ENCODE data around the gene PALB2. TPM values are rescaled to one million over a fixed set of nuclear protein-coding genes. Genes with fewer than 3 reads are reported as not detected.

Gene PALB2
- total RNA-seq, 1 experiment from 2014 or later, result 28.0 TPM

GRCh38 chr16:23668873-23669272 lies 27.8 kb upstream of the PALB2 start:
- H3K36me3 Mint-ChIP-seq (ENCODE audit: insufficient read depth, unreplicated experiment), result peaks cover 24% of the 10 kb centered on the region
- CTCF ChIA-PET, result interaction anchor here (2.0 kb wide), 1 partner anchor 10 kb away, joined by 6 read pairs; the partner anchor contains the start of gene PLK1

GRCh38 chr16:23668225-23668624 lies 27.1 kb upstream of the PALB2 start:
- BruUV-seq (replicated peaks), result no TSS peak

More at GRCh38 chr16:23668873-23669272, 27.8 kb upstream of the PALB2 start:
- H3K27ac Mint-ChIP-seq (ENCODE audit: unreplicated experiment), result no peak overlapping the region
- H3K27me3 Mint-ChIP-seq (ENCODE audit: unreplicated experiment), result no peaks in the 10 kb centered on the region
- no TSS peak for BruUV-seq (replicated peaks)
- no peaks in the 10 kb centered on the region for H3K9me3 Mint-ChIP-seq (ENCODE audit: low read depth, unreplicated experiment)
- DNase-seq, result no peak
- TF ChIP-seq CTCF (IDR thresholded peaks at IDR 0.05; ENCODE audit: unreplicated experiment), result no peak
- H3K4me1 Mint-ChIP-seq (ENCODE audit: low read depth, unreplicated experiment), result peaks cover 12% of the 10 kb centered on the region
- no peak overlapping the region for H3K4me3 Mint-ChIP-seq (ENCODE audit: low read depth, unreplicated experiment)
- intact Hi-C loops (cut with micrococcal nuclease; ENCODE audit: unreplicated experiment), result no loop called here

GRCh38 chr16:23667355-23667659 lies 26.2 kb upstream of the PALB2 start:
- CTCF ChIA-PET, result interaction anchor here (2.0 kb wide), 1 partner anchor 11 kb away, joined by 6 read pairs; the partner anchor contains the start of gene PLK1
- no TSS peak for BruUV-seq (replicated peaks)
- no peak for DNase-seq

More at GRCh38 chr16:23668225-23668624, 27.1 kb upstream of the PALB2 start:
- H3K4me1 Mint-ChIP-seq (ENCODE audit: low read depth, unreplicated experiment), result peaks cover 12% of the 10 kb centered on the region
- peaks cover 24% of the 10 kb centered on the region for H3K36me3 Mint-ChIP-seq (ENCODE audit: insufficient read depth, unreplicated experiment)
- H3K27me3 Mint-ChIP-seq (ENCODE audit: unreplicated experiment), result no peaks in the 10 kb centered on the region
- CTCF ChIA-PET, result interaction anchor here (0.6 to 2.0 kb wide), 2 partner anchors 10 to 611 kb away, joined by 3 to 6 read pairs; partner anchors contain the start of gene PLK1
- intact Hi-C loops (cut with micrococcal nuclease; ENCODE audit: unreplicated experiment), result no loop called here
- no peak overlapping the region for H3K4me3 Mint-ChIP-seq (ENCODE audit: low read depth, unreplicated experiment)
- no peak for TF ChIP-seq CTCF (IDR thresholded peaks at IDR 0.05; ENCODE audit: unreplicated experiment)
- H3K9me3 Mint-ChIP-seq (ENCODE audit: low read depth, unreplicated experiment), result no peaks in the 10 kb centered on the region
- DNase-seq, result no peak
- no peak overlapping the region for H3K27ac Mint-ChIP-seq (ENCODE audit: unreplicated experiment)

GRCh38 chr16:23666571-23667354 lies 25.7 kb upstream of the PALB2 start:
- Mint-ChIP-seq H3K27me3 (ENCODE audit: unreplicated experiment) (no peaks in the 10 kb centered on the region), H3K36me3 (ENCODE audit: insufficient read depth, unreplicated experiment) (peaks cover 30% of the 10 kb centered on the region), H3K9me3 (ENCODE audit: low read depth, unreplicated experiment) (no peaks in the 10 kb centered on the region), H3K4me1 (ENCODE audit: low read depth, unreplicated experiment) (peaks cover 12% of the 10 kb centered on the region), H3K4me3 (ENCODE audit: low read depth, unreplicated experiment) (no peak overlapping the region), H3K27ac (ENCODE audit: unreplicated experiment) (no peak overlapping the region)
- TF ChIP-seq CTCF (IDR thresholded peaks at IDR 0.05; ENCODE audit: unreplicated experiment), result no peak
- no peak for DNase-seq
- CTCF ChIA-PET, result no interaction called here
- intact Hi-C loops (cut with micrococcal nuclease; ENCODE audit: unreplicated experiment), result no loop called here
- BruUV-seq (replicated peaks), result no TSS peak

More at GRCh38 chr16:23667355-23667659, 26.2 kb upstream of the PALB2 start:
- Mint-ChIP-seq H3K9me3 (ENCODE audit: low read depth, unreplicated experiment) (no peaks in the 10 kb centered on the region), H3K4me1 (ENCODE audit: low read depth, unreplicated experiment) (peaks cover 12% of the 10 kb centered on the region), H3K36me3 (ENCODE audit: insufficient read depth, unreplicated experiment) (peaks cover 25% of the 10 kb centered on the region), H3K4me3 (ENCODE audit: low read depth, unreplicated experiment) (no peak overlapping the region), H3K27ac (ENCODE audit: unreplicated experiment) (no peak overlapping the region), H3K27me3 (ENCODE audit: unreplicated experiment) (no peaks in the 10 kb centered on the region)
- TF ChIP-seq CTCF (IDR thresholded peaks at IDR 0.05; ENCODE audit: unreplicated experiment), result no peak
- intact Hi-C loops (cut with micrococcal nuclease; ENCODE audit: unreplicated experiment), result no loop called here

Data from Calu3 (cell line).